ENCODE data around the gene CD55.
A peak's percentile ranks its signal among the peaks of the same experiment; 100 is the strongest.

Gene CD55

GRCh38 chr1:207321079-207321789 lies at the start of gene CD55:
CD55 (plus strand) TSS chr1:207321678; CDS start chr1:207321766, 88 bp downstream.
- DNase-seq = peak; percentile 87 to 94 (median 90)

- no peak for DNase-seq
These were observed 46.6 kb upstream of the CD55 start for GRCh38 chr1:207274882-207275281.

- DNase-seq = no peak
These were observed 45.0 kb upstream of the CD55 start for GRCh38 chr1:207276465-207276864.

GRCh38 chr1:207277241-207277640 lies 44.2 kb upstream of the CD55 start:
- DNase-seq = no peak

- DNase-seq = no peak
These were observed 41.8 kb upstream of the CD55 start for GRCh38 chr1:207279652-207280051.

GRCh38 chr1:207280706-207281105 lies 40.8 kb upstream of the CD55 start:
- no peak for DNase-seq

- no peak for DNase-seq
These were observed 39.4 kb upstream of the CD55 start for GRCh38 chr1:207282058-207282457.

GRCh38 chr1:207282496-207283380 lies 38.7 kb upstream of the CD55 start:
- DNase-seq = no peak

GRCh38 chr1:207283421-207283820 lies 38.1 kb upstream of the CD55 start:
- DNase-seq = no peak

- DNase-seq = no peak
These were observed 37.1 kb upstream of the CD55 start for GRCh38 chr1:207284209-207284897.

- DNase-seq = no peak
These were observed 34.6 kb upstream of the CD55 start for GRCh38 chr1:207286786-207287468.

- DNase-seq = no peak
These were observed 33.2 kb upstream of the CD55 start for GRCh38 chr1:207288315-207288714.

- no peak for DNase-seq
These were observed 31.7 kb upstream of the CD55 start for GRCh38 chr1:207289756-207290155.

- DNase-seq = no peak
These were observed 29.8 kb upstream of the CD55 start for GRCh38 chr1:207291723-207292122.

GRCh38 chr1:207298186-207298585 lies 23.3 kb upstream of the CD55 start:
- DNase-seq = no peak

- DNase-seq = no peak
These were observed 22.7 kb upstream of the CD55 start for GRCh38 chr1:207298636-207299398.

GRCh38 chr1:207300970-207301369 lies 20.5 kb upstream of the CD55 start:
- no peak for DNase-seq

GRCh38 chr1:207302618-207303393 lies 18.7 kb upstream of the CD55 start:
- DNase-seq = no peak

- no peak for DNase-seq
These were observed 16.6 kb upstream of the CD55 start for GRCh38 chr1:207304710-207305488.

- DNase-seq = no peak
These were observed 16.0 kb upstream of the CD55 start for GRCh38 chr1:207305489-207305873.

GRCh38 chr1:207306023-207306422 lies 15.5 kb upstream of the CD55 start:
- DNase-seq = no peak

Data from activated CD4-positive, CD25-positive, alpha-beta regulatory T cell (primary cell).